GM21390 (cell line): ENCODE results near the gene CFAP299.

ENCODE experiments used
- ATAC-seq: cut with Tn5 transposase; IDR thresholded peaks from one replicate; pipeline ENCODE4 v1.9.1; 2021; ENCODE audit not compliant: unreplicated experiment

Gene CFAP299

DNA sequence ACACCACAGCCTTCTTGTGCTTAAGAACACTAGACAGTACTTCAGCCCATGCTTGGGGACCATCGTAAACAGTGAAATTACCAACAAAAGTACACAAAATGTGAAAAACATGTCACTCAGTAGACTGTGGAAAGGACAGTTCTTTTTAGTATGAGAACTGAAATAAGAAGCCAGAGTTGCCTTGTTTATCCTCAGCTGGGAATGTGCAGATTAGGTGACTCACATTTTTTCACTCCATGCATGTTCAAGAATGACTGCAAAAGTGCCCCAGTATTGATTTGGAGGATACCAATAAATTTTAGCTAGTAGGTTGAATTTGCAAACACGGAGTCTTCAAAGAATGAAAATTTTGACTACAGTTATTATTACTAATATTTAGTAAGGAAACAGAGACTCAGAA lies 671.9 kb downstream of the CFAP299 start:
- no peak for ATAC-seq
